GM18505 (cell line): ENCODE data around the gene SMIM38.

Source experiments
- ATAC-seq: cut with Tn5 transposase; IDR thresholded peaks from one replicate; pipeline ENCODE4 v1.9.1; 2021; ENCODE audit not compliant: unreplicated experiment
- POLR2A ChIP-seq: IDR thresholded peaks from 4 replicates; pipeline ENCODE4 v1.6.1; 2011; ENCODE audit warnings: borderline replicate concordance; ENCODE audit not compliant: insufficient read depth, insufficient read length; ENCODE audit errors: extremely low read depth

SMIM38 gene

GRCh38 chr11:69204941-69205742, 49.4 kb downstream of the SMIM38 start:
- TF ChIP-seq POLR2A: no peak
- no peak for ATAC-seq
